ENCODE measurements around the gene INSL3. TPM values are rescaled to one million over a fixed set of nuclear protein-coding genes. Genes with fewer than 3 reads are reported as not detected.

INSL3 gene
- total and polyA plus RNA-seq, 2 of the 13 experiments (the other 11 are each of a cell fraction or from before 2014, with no cell fraction given), result 0.30 TPM; not detected in 1

DNA sequence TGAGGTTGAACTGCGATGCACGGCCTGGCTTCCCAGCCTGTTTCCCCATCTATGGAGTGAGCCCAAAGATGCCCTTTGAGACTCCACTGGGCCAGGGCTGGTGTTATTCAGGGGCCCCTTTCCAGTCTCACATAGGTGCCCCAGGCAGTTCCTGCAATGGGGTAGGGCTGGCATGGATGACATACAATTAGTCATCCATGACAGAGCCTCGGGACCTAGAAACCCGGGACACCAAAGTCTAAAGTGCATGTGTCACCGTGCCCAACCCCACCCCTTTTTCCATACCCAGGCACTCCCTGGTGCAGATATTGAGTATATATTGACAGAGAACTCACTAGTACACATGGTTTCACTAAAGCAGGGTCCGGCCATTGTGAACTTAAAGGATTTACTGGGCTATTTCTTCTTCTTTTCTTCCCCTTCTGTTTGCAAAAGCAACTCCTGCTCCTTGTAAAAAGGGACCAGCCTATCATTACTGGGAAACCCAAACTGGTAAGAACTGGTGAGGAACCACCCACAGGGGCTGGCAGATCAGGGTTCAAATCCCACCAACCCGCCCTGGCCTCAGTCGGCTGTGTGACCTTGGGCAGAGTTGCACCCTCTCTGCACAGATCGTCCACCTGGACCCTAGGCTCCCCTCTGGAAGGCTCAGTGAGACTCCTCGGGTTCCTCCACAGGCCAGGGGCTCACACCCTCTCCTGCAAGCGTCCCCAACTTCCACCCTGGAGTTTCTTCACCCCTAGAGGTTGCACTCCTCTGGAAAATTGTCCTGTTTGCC is 23.7 kb downstream of the INSL3 start (continued):
- TF ChIP-seq, protein P1, sequence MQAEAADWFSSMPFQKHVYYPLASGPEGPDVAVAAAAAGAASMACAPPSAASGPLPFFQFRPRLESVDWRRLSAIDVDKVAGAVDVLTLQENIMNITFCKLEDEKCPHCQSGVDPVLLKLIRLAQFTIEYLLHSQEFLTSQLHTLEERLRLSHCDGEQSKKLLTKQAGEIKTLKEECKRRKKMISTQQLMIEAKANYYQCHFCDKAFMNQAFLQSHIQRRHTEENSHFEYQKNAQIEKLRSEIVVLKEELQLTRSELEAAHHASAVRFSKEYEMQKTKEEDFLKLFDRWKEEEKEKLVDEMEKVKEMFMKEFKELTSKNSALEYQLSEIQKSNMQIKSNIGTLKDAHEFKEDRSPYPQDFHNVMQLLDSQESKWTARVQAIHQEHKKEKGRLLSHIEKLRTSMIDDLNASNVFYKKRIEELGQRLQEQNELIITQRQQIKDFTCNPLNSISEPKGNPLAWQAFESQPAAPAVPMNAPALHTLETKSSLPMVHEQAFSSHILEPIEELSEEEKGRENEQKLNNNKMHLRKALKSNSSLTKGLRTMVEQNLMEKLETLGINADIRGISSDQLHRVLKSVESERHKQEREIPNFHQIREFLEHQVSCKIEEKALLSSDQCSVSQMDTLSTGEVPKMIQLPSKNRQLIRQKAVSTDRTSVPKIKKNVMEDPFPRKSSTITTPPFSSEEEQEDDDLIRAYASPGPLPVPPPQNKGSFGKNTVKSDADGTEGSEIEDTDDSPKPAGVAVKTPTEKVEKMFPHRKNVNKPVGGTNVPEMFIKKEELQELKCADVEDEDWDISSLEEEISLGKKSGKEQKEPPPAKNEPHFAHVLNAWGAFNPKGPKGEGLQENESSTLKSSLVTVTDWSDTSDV (CRISPR knock-in tag; IDR thresholded peaks at IDR 0.05), result no peak
- TF ChIP-seq MTA3 (CRISPR knock-in tag; IDR thresholded peaks at IDR 0.05) (no peak), WIZ (CRISPR knock-in tag; IDR thresholded peaks at IDR 0.05) (no peak), ZNF232 (CRISPR knock-in tag; IDR thresholded peaks at IDR 0.05; ENCODE audit: borderline replicate concordance) (no peak), ZNF556 (CRISPR knock-in tag; IDR thresholded peaks at IDR 0.05; ENCODE audit: borderline replicate concordance) (no peak; the same call in 1 of the 2 replicates), PCBP1 (IDR thresholded peaks at IDR 0.05; ENCODE audit: borderline replicate concordance, low read depth, low read length) (no peak), ZBTB7B (CRISPR knock-in tag; IDR thresholded peaks at IDR 0.05) (0 out of 2 replicates have a peak, but pooled peaks have one; percentile 31), IRX3 (CRISPR knock-in tag; IDR thresholded peaks at IDR 0.05; ENCODE audit: borderline replicate concordance, low read depth) (no peak), CCAR2 (optimal IDR thresholded peaks at IDR 0.05; ENCODE audit: low read depth, low read length) (no peak), KLF13 (CRISPR knock-in tag; IDR thresholded peaks at IDR 0.05) (no peak), AGO1 (IDR thresholded peaks at IDR 0.05; ENCODE audit: low read depth, low read length, poor library complexity, severe bottlenecking) (no peak), NFE2 (CRISPR knock-in tag; IDR thresholded peaks at IDR 0.05) (no peak)
- TF ChIP-seq, protein P2, sequence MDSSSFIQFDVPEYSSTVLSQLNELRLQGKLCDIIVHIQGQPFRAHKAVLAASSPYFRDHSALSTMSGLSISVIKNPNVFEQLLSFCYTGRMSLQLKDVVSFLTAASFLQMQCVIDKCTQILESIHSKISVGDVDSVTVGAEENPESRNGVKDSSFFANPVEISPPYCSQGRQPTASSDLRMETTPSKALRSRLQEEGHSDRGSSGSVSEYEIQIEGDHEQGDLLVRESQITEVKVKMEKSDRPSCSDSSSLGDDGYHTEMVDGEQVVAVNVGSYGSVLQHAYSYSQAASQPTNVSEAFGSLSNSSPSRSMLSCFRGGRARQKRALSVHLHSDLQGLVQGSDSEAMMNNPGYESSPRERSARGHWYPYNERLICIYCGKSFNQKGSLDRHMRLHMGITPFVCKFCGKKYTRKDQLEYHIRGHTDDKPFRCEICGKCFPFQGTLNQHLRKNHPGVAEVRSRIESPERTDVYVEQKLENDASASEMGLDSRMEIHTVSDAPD (CRISPR knock-in tag; IDR thresholded peaks at IDR 0.05), result no peak
- TF ChIP-seq, protein P3, sequence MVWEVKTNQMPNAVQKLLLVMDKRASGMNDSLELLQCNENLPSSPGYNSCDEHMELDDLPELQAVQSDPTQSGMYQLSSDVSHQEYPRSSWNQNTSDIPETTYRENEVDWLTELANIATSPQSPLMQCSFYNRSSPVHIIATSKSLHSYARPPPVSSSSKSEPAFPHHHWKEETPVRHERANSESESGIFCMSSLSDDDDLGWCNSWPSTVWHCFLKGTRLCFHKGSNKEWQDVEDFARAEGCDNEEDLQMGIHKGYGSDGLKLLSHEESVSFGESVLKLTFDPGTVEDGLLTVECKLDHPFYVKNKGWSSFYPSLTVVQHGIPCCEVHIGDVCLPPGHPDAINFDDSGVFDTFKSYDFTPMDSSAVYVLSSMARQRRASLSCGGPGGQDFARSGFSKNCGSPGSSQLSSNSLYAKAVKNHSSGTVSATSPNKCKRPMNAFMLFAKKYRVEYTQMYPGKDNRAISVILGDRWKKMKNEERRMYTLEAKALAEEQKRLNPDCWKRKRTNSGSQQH (CRISPR knock-in tag; IDR thresholded peaks at IDR 0.05; ENCODE audit: low read depth), result peak; percentile 81; the same call in 1 of the 2 replicates
- TF ChIP-seq, protein P4, sequence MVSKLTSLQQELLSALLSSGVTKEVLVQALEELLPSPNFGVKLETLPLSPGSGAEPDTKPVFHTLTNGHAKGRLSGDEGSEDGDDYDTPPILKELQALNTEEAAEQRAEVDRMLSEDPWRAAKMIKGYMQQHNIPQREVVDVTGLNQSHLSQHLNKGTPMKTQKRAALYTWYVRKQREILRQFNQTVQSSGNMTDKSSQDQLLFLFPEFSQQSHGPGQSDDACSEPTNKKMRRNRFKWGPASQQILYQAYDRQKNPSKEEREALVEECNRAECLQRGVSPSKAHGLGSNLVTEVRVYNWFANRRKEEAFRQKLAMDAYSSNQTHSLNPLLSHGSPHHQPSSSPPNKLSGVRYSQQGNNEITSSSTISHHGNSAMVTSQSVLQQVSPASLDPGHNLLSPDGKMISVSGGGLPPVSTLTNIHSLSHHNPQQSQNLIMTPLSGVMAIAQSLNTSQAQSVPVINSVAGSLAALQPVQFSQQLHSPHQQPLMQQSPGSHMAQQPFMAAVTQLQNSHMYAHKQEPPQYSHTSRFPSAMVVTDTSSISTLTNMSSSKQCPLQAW (CRISPR knock-in tag; IDR thresholded peaks at IDR 0.05), result peak; percentile 24
- TF ChIP-seq, protein P5, sequence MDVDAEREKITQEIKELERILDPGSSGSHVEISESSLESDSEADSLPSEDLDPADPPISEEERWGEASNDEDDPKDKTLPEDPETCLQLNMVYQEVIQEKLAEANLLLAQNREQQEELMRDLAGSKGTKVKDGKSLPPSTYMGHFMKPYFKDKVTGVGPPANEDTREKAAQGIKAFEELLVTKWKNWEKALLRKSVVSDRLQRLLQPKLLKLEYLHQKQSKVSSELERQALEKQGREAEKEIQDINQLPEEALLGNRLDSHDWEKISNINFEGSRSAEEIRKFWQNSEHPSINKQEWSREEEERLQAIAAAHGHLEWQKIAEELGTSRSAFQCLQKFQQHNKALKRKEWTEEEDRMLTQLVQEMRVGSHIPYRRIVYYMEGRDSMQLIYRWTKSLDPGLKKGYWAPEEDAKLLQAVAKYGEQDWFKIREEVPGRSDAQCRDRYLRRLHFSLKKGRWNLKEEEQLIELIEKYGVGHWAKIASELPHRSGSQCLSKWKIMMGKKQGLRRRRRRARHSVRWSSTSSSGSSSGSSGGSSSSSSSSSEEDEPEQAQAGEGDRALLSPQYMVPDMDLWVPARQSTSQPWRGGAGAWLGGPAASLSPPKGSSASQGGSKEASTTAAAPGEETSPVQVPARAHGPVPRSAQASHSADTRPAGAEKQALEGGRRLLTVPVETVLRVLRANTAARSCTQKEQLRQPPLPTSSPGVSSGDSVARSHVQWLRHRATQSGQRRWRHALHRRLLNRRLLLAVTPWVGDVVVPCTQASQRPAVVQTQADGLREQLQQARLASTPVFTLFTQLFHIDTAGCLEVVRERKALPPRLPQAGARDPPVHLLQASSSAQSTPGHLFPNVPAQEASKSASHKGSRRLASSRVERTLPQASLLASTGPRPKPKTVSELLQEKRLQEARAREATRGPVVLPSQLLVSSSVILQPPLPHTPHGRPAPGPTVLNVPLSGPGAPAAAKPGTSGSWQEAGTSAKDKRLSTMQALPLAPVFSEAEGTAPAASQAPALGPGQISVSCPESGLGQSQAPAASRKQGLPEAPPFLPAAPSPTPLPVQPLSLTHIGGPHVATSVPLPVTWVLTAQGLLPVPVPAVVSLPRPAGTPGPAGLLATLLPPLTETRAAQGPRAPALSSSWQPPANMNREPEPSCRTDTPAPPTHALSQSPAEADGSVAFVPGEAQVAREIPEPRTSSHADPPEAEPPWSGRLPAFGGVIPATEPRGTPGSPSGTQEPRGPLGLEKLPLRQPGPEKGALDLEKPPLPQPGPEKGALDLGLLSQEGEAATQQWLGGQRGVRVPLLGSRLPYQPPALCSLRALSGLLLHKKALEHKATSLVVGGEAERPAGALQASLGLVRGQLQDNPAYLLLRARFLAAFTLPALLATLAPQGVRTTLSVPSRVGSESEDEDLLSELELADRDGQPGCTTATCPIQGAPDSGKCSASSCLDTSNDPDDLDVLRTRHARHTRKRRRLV (CRISPR knock-in tag; IDR thresholded peaks at IDR 0.05), result no peak
